HS-27A (cell line): ENCODE measurements around the gene WWOX.
"Not testable (repeated sequence)": the region's sequence is repeated elsewhere in the genome, so short reads cannot be mapped to it uniquely, and the experiment has no call there.

Experiments used
- DNase-seq: peaks from one replicate; pipeline ENCODE4 v3.0.0-alpha.2; 2012; ENCODE audit warnings: low read depth, missing footprints

The WWOX gene

GRCh38 chr16:79037521-79038373, 938.3 kb downstream of the WWOX start:
- DNase-seq: no peak

- no peak for DNase-seq
Measured at GRCh38 chr16:79041206-79041605, 941.8 kb downstream of the WWOX start.

GRCh38 chr16:79042141-79042540, 942.7 kb downstream of the WWOX start:
- DNase-seq: no peak

GRCh38 chr16:79042886-79043285, 943.4 kb downstream of the WWOX start:
- no peak for DNase-seq

GRCh38 chr16:79045191-79045590, 945.7 kb downstream of the WWOX start:
- no peak for DNase-seq

- no peak for DNase-seq
Measured at GRCh38 chr16:79047337-79047736, 947.9 kb downstream of the WWOX start.

- no peak for DNase-seq
Measured at GRCh38 chr16:79049040-79049439, 949.6 kb downstream of the WWOX start.

- DNase-seq: no peak
Measured at GRCh38 chr16:79050063-79050462, 950.6 kb downstream of the WWOX start.

- DNase-seq: no peak
Measured at GRCh38 chr16:79051313-79051712, 951.9 kb downstream of the WWOX start.

- DNase-seq: not testable (repeated sequence)
Measured at GRCh38 chr16:79052198-79052597, 952.7 kb downstream of the WWOX start.

GRCh38 chr16:79053577-79053976, 954.1 kb downstream of the WWOX start:
- no peak for DNase-seq

GRCh38 chr16:79054211-79054984, 954.9 kb downstream of the WWOX start:
- DNase-seq: no peak

GRCh38 chr16:79055251-79055970, 956.0 kb downstream of the WWOX start:
- DNase-seq: no peak

GRCh38 chr16:79061181-79061580, 961.7 kb downstream of the WWOX start:
- DNase-seq: no peak

- no peak for DNase-seq
Measured at GRCh38 chr16:79062336-79062735, 962.9 kb downstream of the WWOX start.

- DNase-seq: no peak
Measured at GRCh38 chr16:79062821-79063220, 963.4 kb downstream of the WWOX start.

GRCh38 chr16:79064256-79064972, 965.0 kb downstream of the WWOX start:
- no peak for DNase-seq

GRCh38 chr16:79066561-79066960, 967.1 kb downstream of the WWOX start:
- no peak for DNase-seq

GRCh38 chr16:79067600-79067999, 968.1 kb downstream of the WWOX start:
- no peak for DNase-seq

GRCh38 chr16:79069121-79069520, 969.7 kb downstream of the WWOX start:
- DNase-seq: no peak

GRCh38 chr16:79069633-79070032, 970.2 kb downstream of the WWOX start:
- DNase-seq: no peak

- no peak for DNase-seq
Measured at GRCh38 chr16:79071424-79071823, 972.0 kb downstream of the WWOX start.
